GM18868 (cell line): Measurements from ENCODE around the gene WDFY2.
A peak's percentile ranks its signal among the peaks of the same experiment; 100 is the strongest.
"Not testable (repeated sequence)": the region's sequence is repeated elsewhere in the genome, so short reads cannot be mapped to it uniquely, and the experiment has no call there.

Source experiments
- ATAC-seq: cut with Tn5 transposase; IDR thresholded peaks from one replicate; pipeline ENCODE4 v1.9.1; 2021; ENCODE audit warnings: mild to moderate bottlenecking, moderate library complexity; ENCODE audit not compliant: unreplicated experiment

WDFY2 gene

DNA sequence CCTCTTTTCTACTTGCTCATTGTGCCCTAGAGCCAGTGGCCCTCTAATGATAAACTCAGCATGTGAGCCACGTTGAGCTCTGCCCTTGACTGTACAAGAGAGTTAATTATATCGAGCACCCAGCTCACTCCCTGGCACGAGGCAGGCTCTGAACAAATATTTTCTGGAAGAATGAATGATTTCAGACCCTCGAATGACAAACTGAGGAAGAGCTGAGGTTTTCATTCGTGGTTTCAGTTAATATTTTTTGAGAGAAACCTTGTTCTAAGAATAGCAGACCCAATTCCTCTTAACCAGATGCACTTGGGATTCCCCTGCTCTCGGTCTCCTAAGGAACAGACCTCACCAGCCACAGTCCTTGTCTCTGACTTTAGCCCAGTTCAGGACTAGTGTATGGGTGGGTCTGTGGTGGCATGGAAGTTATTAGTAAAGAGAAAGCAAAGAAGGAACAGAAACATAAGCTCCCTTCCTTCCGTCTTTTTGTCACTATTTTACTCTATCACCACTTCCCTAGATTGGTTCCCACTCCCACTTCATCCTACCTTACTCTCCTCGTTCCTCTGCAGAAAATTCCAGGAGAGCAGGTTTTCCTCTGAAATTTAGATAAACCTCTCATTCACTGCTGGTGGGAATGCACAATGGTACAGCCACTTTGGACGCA, 22.1 kb upstream of the WDFY2 start:
- ATAC-seq: peak; percentile 92

DNA sequence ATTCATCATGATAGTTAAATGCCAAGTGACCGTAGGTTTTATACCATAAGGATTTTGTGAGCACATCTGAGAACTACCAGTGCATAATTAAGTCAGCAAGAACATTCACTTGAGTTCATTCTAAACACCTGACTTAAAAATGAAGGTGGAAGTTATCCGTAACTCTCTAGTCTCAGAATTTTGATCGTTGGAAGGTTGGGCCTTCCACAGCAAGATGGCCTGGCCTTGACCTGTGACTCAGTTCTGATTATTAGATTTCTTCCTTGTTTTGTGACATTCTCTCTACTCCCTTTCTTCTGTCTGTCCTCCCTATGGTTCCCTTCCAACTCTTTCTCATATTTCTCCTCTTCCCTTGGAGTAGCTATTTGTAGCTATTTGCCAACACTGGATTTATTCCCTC, 20.0 kb upstream of the WDFY2 start:
- ATAC-seq: no peak

DNA sequence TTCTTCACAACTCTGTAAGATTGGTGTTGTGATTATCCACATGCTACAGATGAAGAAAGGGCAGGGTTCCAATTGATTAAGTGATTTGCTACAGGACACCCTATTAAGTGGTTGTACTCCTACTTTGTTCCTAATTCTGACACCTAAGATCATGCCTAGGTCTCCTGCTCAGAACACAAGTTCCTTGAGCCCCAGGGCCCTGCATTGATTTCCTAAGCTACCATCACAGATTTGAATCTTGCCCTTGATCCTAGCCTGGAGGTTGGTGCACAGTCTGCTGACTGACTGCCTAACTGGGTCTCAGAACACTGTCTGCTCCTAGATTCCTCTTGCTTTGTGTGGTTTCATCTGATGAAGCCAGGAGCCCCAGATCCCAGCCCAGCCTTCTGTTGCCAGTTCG, 19.6 kb upstream of the WDFY2 start:
- ATAC-seq: no peak

DNA sequence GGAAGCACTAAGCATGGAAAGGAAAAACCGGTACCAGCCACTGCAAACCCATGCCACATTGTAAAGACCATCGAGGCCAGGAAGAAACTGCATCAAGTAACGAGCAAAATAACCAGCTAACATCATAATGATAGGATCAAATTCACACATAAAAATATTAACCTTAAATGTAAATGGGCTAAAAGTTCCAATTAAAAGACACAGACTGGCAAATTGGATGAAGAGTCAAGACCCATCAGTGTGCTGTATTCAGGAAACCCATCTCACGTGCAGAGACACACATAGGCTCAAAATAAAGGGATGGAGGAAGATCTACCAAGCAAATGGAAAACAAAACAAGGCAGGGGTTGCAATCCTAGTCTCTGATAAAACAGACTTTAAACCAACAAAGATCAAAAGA, 15.3 kb upstream of the WDFY2 start:
- ATAC-seq: not testable (repeated sequence)

DNA sequence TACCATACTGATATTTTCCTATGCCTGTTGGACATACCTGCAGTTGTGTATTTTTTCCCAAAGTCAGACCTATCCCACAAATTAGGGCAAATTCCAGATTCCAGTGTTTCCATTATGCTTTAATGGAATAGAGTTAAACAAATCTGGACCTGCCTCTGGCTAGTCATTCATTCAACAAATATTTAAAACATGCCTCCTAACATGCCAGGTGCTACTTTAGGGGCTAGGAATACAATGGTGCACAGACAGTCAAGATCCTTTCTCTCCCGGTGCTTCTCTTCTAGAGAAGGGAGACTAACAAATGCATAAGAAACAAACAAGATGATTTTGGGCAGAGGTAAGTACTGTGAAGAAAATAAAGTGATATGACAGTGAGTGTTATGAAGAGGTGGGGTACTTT, 7.5 kb upstream of the WDFY2 start:
- ATAC-seq: no peak

DNA sequence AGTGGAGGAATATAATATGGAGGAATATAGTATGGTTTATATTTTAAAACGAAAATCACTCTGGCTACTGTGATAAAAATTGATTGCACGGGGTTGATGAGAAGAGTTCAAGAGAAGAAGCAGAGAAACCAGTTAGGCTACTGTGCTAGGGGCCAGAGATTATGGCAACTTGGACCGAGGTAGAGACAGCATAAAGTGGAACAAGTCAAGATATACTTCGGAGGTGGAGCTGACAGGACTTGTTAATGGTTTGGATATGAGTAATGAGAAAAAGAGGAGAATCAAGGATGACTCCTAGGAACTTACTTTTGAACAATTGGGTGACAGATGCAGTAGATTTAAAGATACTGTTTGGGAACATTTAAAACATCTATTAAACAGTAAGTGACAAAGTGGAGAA, 6.6 kb upstream of the WDFY2 start:
- ATAC-seq: no peak

DNA sequence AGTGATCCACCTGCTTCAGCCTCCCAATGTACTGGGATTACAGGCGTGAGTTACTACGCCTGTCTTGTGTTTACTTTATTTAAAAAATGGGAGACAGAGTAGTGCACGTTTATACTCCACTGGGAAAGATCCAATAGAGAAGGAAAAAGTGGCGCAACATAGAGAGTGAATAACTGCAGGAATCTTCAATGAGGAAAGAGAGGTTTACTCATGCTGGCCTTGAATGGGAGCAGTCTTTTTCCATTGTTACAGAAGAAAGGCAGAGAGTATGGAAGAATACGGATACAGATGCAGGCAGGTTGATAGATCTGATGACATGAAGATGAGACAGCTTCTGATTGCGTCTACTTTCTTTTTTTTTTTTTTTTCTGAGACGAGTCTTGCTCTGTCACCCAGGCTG, 4.6 kb upstream of the WDFY2 start:
- ATAC-seq: no peak

DNA sequence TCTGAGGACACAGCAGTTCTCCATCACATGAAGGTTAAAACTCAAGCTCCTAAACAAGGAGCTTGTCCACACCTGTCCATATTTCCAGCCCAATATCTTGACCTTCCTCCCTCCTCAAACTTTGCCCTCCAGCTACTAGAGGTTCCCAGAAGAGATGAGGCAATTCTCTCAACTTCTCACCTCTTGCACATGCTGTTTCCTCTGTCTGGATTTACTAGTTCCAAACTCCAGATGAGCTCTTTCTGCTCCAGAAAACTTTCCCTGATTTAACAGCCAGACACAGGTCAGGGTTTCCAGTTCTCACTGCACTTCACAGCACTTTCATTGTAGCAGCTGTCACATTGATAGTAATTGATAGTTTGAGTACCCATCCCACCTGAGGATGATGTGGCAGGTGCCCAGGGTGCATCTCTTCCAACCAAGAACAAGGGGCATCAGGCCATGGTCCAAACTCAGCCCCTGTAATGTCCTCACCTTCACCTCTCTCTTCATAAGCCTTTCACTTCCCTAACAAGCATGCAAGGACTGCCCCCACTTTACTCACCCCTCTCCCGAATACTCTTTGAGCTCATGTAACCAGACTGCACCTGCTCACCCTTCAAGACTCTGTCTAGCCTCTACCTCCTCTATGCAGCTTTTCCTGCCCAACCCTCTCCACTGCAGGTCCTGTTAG, 3.0 kb upstream of the WDFY2 start:
- no peak for ATAC-seq

DNA sequence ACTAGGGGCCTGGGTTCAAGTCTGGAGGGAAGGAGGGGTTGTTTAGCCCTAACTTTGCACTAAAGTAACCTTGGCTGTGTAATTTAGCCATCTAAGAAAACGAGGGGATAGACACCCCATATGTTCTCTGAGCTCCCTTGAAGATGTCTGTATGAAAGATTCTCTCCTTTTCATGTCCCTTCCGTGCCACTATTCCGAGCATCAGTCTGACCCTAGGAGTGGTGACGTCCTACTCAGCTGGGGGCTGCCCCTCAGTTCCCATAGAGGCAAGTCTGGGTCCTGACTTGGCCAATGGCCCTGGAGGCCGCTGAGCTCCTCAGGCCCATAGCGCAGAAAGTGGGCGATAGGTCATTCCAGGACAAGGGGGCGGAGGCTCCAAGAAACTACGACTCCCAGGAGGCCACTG, 790 bp upstream of the WDFY2 start:
- no peak for ATAC-seq

DNA sequence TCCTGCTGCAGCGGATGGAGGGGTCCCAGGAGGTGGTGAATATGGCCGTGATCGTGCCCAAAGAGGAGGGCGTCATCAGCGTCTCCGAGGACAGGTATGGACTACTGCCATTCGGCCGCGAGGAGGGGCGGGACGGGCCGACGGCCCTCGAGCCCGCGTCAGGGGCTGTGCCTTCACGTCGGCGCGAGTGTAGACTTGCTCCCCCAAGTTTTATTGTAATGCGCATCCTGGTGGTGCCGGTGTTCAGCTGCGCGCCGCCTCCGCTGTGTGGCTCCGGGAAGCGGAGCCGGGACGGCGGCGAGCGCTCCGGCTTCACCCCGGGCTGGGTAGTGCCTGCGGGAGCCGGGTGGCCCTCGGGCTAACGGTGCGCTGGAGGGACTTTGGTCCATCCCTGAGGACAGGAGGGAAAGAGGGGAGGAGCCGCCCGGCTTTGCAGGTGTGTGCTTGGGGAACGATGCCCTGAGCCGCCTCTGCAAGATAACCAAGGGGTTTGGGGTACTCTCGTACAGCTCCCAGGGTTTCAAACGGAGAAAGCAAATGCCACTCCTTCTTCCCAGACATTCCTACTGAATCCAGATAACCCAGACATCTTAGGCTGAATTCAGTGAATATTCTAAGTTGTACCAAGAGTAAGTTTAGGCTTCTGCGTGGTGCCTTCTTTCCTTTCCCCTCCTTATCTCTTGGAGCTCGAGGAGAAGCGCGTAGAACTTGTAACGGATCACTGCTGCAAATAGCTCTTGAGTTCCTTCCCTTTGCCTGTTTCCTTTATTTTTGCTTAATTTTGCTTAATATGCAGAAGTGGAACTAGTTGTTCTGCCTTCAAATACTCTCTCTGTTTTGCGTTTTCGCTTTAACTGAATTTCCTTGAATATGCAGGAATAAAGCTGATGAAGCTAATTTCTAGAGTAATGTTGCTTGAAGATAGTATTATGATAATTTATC, 740 bp downstream of the WDFY2 start:
- peak; percentile 34 for ATAC-seq

DNA sequence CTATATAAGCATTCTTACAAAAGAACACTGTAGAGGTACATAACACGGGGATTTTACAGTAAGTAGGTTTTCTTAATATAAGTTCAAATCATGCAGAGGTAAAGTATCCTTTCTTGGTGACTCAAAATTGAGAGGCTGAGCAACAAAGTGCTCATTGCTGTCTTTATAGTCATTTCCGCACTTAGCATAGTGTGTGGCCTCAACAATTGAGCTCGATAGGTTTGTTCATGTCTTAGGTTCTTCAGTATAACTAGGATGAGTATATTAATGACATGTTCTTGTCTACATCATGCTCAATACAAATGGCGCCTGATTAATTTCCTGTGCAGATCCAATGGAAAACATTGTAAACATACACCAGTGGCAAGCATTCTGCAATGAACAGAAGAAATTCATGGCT, 1.4 kb downstream of the WDFY2 start:
- ATAC-seq: no peak

DNA sequence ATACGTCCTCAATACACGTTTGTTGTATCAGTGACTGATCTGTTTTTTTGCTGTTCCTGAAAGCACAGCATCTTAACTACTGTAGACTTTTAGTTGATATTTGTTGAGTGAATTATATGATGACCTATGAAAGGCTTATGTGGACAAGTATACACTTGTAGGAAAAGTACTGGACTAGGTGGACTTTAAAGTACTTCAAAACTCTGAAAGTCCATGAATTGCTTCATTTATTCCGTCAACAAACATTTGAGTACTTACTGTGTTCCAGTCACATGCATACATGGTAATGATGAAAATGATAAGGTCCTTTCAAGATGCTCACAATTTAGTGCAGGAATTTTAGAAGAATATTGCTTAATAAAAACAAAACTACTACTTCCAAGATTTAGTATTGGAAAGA, 3.1 kb downstream of the WDFY2 start:
- ATAC-seq: no peak

DNA sequence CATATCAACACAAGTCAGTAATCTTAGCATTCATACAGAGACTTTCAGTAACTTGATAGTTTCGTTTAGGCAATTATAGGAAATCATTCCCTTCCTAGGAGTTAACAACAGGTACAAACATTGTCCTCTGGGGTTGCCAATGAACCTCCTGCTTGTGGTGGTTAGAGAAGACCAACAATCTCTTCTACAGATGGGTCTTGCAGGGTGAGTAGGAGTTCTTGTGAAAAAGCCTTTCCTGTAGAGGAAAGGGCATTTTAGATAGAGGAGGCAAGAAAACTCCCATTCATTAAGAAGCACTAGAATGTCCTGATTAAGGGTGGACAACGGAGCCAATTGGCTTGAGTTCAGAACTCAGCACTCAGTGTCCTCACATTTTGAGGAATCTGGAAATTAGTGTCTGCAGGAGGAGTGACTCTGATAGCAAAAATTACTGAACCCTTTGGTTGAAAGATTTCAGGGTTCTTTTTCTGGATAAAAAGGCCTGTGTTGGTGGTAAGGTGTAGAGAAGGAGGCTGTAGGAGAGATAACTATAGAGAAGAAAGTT, 4.2 kb downstream of the WDFY2 start:
- no peak for ATAC-seq

DNA sequence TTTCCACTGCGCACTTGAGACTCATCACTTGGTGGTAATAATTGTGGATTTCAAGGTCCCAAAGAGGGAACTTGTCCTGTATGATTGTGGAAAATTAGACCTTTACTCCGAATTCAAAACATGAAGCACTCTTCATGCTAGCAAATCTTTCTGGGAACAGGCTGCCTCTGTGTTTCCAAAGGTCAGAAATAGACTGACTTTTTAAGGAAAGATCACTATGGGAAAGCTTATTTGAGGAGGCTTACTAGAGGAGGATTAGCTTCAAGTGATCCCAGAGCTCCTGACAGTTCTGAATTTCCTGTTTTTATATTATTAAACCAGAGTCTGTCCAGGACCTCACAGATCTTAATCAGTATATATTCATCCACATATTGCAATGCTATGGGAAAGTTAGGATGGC, 5.5 kb downstream of the WDFY2 start:
- no peak for ATAC-seq

DNA sequence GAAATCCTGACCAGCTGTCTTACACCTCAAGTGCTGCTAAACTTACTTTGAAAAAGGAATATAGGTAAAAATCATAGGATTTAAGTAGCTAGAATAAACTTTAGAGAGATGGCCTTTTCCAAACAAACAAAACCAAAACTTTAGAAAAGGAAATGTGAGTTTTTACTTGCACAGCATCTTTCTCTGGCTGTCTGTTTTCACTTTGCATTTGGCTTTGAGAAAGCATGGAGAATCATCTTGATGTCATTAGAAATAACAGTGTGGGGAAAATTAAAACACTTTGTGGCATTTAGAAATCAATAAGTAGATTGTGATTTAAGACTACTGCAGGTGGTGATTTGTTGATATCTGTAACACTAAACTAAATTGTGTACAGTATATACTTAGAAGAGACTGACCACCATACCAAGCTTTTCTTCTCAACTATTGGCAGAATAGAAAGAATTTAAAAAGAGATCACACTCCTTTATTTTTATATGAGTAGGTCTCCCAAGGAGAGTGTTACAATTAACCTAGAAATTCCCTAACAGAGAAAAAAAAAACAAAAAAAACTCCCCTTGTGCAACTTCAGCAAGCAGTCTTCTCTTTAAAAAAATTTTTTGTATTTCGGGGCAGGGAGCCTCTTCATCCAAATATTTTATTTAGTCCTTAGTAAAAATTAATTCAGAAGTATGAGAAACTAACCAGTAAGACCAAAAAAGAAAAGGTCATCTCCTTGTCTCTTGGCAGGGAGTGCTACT, 6.1 kb downstream of the WDFY2 start:
- ATAC-seq: no peak

DNA sequence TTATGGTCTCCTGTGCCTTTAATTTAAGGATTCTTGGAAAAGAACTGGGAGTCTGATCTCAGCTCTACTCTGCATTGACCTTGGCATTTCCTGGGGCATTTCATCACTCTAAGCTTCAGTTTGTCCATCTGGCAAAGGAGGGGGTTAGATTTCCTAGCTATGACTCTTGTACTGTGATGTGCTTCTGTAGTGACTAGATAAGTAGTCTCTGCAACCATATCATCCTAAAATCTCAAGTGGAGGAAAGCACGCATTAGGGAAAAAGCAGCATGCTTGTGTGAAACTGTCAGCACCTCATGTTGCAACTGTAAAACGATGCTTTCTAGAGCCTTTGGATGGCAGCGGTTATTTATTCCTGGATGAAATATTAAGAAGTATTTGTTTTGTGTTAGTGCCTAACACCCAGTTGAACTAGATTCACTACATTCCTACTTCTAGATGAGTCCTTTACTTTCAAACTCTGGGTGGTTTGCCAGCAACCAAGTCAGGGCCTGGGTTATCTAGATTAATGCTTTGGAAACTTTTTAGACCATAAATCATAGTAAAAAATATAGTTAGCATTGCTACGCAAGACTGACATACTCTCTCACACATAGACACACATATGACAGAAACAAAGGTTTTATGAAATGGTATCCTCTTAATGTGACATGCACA, 6.8 kb downstream of the WDFY2 start:
- no peak for ATAC-seq

DNA sequence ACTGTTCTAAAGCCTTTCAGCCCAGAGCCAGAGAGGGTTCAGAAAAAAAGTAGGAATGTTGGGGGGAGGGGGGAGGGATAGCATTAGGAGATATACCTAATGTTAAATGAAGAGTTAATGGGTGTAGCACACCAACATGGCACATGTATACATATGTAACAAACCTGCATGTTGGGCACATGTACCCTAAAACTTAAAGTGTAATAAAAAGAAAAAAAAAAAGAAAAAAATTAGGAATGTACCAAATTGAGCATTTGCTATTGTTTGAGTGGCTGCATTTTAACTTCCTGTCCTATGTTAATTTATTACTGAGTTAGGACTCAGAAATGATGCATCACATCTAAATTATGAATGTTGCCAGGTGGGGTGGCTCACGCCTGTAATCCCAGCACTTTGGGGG, 7.7 kb downstream of the WDFY2 start:
- not testable (repeated sequence) for ATAC-seq

DNA sequence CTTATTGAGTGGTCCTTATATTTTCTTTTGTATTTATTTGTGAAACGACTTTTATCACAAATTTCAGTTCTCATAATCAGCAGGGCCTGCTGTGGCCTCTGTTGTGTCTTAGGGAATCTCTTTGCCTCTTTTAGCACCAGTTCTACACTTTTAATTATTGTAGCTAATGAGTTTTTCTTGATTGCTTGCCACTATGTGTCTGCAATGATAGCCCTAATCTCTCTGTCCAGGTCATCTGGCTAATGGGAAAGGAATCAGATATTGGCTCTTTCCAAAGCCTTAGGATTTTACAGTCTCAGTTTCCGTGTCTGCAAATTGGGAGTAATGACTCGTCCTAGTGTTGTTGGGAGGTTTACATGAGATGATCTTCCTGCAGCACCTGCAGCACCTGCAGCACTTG, 10.2 kb downstream of the WDFY2 start:
- ATAC-seq: no peak

DNA sequence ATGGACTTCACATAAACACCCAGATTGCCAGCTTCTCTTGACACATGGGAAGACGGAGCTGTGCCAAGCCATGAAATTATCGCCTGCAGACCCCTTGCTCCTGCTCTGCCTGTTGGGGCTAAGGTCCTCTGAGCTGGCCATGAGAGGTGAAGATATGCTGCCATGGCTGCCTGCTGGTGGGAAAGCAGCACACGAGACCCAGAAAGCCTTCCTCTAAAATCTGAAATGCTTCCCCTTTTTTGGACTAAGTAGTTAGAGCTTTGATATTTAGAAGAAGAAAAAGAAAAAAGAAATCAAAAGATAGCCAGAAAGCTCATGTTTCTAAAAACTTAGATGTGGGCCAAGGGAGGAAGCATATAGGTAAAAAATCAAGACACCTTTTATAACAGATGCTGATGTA, 11.2 kb downstream of the WDFY2 start:
- ATAC-seq: no peak

DNA sequence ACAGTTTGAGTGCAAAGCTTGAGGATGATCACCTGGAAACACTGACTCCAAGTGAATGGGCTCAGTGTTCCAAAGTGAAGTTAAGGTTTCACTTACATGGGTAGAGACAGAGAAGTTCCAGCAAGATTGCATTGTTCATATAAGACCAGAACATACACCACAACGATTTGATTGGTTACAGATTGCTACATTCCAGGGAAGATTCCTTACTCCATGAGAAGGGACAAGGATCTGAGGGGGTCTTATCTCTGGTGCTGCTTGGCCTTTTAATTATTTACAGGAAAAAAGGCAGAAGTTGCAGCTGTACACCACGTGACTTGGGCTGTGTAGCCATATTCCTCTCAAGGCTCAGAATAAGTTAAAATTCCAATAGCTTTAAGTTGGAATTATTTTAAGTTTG, 12.3 kb downstream of the WDFY2 start:
- no peak for ATAC-seq
